Smooth muscle cell (in vitro differentiated cells): ENCODE results near the gene ATP6V0C. TPM values are rescaled to one million over a fixed set of nuclear protein-coding genes. Genes with fewer than 3 reads are reported as not detected.

Experiments used
- DNase-seq: peaks from one replicate; lab custom pipeline; 2025; ENCODE audit not compliant: unreplicated experiment; lab: John Stamatoyannopoulos, UW
- H2AFZ ChIP-seq: fragments of 200-600 bp; sonication (generic); 2 replicates; pipeline ENCODE4 v1.6.0; 2016; ENCODE audit warnings: antibody characterized with exemption, low read depth, mild to moderate bottlenecking
- H3F3A ChIP-seq: fragments of 200-600 bp; sonication (generic); 2 replicates; pipeline ENCODE4 v1.6.0; 2017; ENCODE audit warnings: antibody characterized with exemption, low read depth
- H3K27ac ChIP-seq: fragments of 200-600 bp; sonication (generic); 2 replicates; pipeline ENCODE4 v1.5.1; 2016; ENCODE audit warnings: low read depth, mild to moderate bottlenecking
- H3K27me3 ChIP-seq: fragments of 200-600 bp; sonication (generic); 2 replicates; pipeline ENCODE4 v1.6.1; 2016; ENCODE audit warnings: low read depth, mild to moderate bottlenecking
- H3K36me3 ChIP-seq: fragments of 200-600 bp; sonication (generic); 2 replicates; pipeline ENCODE4 v1.5.1; 2016; ENCODE audit warnings: low read depth
- H3K4me1 ChIP-seq: fragments of 200-600 bp; sonication (generic); 2 replicates; pipeline ENCODE4 v1.5.1; 2016; ENCODE audit warnings: low read depth
- H3K4me2 ChIP-seq: fragments of 200-600 bp; sonication (generic); 2 replicates; pipeline ENCODE4 v1.6.0; 2016; ENCODE audit warnings: mild to moderate bottlenecking
- H3K4me3 ChIP-seq: fragments of 200-600 bp; sonication (generic); 2 replicates; pipeline ENCODE4 v1.5.1; 2016; ENCODE audit warnings: mild to moderate bottlenecking
- H3K79me2 ChIP-seq: fragments of 200-600 bp; sonication (generic); 2 replicates; pipeline ENCODE4 v1.6.0; 2016; ENCODE audit warnings: low read depth, mild to moderate bottlenecking
- H3K9ac ChIP-seq: fragments of 200-600 bp; sonication (generic); 2 replicates; pipeline ENCODE4 v1.6.0; 2016; ENCODE audit warnings: low read depth
- H3K9me3 ChIP-seq: fragments of 200-600 bp; sonication (generic); replicated peaks from 2 replicates; pipeline ENCODE4 v1.5.1; 2016; ENCODE audit warnings: low read depth
- H4K20me1 ChIP-seq: fragments of 200-600 bp; sonication (generic); 2 replicates; pipeline ENCODE4 v1.6.0; 2016; ENCODE audit warnings: low read depth
- WGBS: methylation state at CpG from one replicate; pipeline ENCODE4 v1.1.7; 2016; ENCODE audit warnings: low lambda C conversion rate; 5-methylcytosine and 5-hydroxymethylcytosine counted together
- polyA plus RNA-seq: library from polyadenylated mRNA; unstranded; fragments of >200 nt; fragmentation: Nextera tagmentation; extraction: Ambion mirVana; gene quantifications from 2 replicates; pipeline ENCODE4 v1.2.1, GENCODE V29; 2016
- total RNA-seq: library from RNA; depleted of rRNA; stranded (reverse); fragments of >200 nt; gene quantifications from 2 replicates; pipeline ENCODE4 v1.2.3, GENCODE V29; 2014
- TF ChIP-seq, protein P1 (sequence below): fragments of 200-600 bp; sonication (generic); IDR thresholded peaks from 2 replicates; pipeline ENCODE4 v1.5.1; 2017; ENCODE audit warnings: borderline replicate concordance, mild to moderate bottlenecking, antibody characterized with exemption; ENCODE audit not compliant: insufficient read depth, poor library complexity, severe bottlenecking

ATP6V0C gene
- total and polyA plus RNA-seq, 2 experiments from 2014 or later = 99.2 to 207 TPM

GRCh38 chr16:2501946-2502895 is 11.5 kb upstream of the ATP6V0C start:
- no peaks in the 10 kb centered on the region for H4K20me1 ChIP-seq
- WGBS = 84% methylated on average over 18 of the region's 18 CpGs
- no peaks in the 10 kb centered on the region for H3K36me3 ChIP-seq
- TF ChIP-seq, protein P1, sequence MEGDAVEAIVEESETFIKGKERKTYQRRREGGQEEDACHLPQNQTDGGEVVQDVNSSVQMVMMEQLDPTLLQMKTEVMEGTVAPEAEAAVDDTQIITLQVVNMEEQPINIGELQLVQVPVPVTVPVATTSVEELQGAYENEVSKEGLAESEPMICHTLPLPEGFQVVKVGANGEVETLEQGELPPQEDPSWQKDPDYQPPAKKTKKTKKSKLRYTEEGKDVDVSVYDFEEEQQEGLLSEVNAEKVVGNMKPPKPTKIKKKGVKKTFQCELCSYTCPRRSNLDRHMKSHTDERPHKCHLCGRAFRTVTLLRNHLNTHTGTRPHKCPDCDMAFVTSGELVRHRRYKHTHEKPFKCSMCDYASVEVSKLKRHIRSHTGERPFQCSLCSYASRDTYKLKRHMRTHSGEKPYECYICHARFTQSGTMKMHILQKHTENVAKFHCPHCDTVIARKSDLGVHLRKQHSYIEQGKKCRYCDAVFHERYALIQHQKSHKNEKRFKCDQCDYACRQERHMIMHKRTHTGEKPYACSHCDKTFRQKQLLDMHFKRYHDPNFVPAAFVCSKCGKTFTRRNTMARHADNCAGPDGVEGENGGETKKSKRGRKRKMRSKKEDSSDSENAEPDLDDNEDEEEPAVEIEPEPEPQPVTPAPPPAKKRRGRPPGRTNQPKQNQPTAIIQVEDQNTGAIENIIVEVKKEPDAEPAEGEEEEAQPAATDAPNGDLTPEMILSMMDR = no peak
- no peaks in the 10 kb centered on the region for H3K79me2 ChIP-seq
- H3K27me3 ChIP-seq = no peaks in the 10 kb centered on the region
- H3K9me3 ChIP-seq = no peaks in the 10 kb centered on the region
- no peak for DNase-seq
- peak overlapping the region; percentile 52 for H3K27ac ChIP-seq
- peak overlapping the region; percentile 72 for H3K4me2 ChIP-seq
- peaks cover 5% of the 10 kb centered on the region for H3F3A ChIP-seq
- no peak overlapping the region for H3K4me3 ChIP-seq
- no peak overlapping the region for H3K9ac ChIP-seq
- H2AFZ ChIP-seq = no peak overlapping the region
- no peaks in the 10 kb centered on the region for H3K4me1 ChIP-seq

- WGBS = 89% methylated on average over 14 of the region's 14 CpGs
- Histone ChIP-seq H3K9me3 (no peaks in the 10 kb centered on the region), H3K79me2 (no peaks in the 10 kb centered on the region), H3K4me1 (no peaks in the 10 kb centered on the region), H3K27me3 (no peaks in the 10 kb centered on the region), H2AFZ (no peak overlapping the region), H3F3A (peaks cover 5% of the 10 kb centered on the region), H3K36me3 (no peaks in the 10 kb centered on the region), H4K20me1 (no peaks in the 10 kb centered on the region), H3K4me3 (no peak overlapping the region), H3K4me2 (no peak overlapping the region), H3K27ac (no peak overlapping the region), H3K9ac (no peak overlapping the region)
- DNase-seq = no peak
- TF ChIP-seq, protein P1 = no peak
Measured at GRCh38 chr16:2505695-2506094, 8.1 kb upstream of the ATP6V0C start.

DNA sequence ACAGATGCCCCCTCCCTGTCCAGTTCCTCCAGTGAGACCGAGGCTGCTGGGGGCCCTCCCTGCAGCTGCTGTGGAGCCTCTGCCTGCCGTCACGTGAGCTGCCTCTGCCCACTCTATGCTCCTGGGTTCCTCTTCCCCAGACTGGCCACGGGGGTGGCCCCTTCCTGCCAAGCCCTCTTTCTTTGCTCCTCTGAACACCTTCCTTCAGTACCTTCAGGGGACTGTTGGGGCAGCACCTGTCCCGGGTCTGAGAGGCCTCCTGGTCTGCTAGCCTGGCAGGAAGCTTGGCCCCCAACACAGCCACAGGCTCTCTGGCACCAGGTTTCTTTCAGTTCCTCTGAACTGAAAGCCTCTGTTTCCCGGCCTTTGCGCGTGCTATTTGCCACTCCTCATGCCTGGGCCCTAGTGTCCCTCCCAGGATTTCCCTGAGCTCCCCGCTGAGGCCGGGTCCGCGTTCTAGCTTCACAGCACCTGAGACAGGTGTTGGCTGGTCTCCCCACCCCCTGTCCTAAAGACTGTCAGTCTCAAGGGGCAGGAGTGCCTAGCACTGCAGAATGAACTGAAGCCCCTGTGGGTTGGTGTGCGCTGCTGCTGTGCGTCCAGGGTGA is 6.6 kb upstream of the ATP6V0C start:
- peaks cover 5% of the 10 kb centered on the region for H3F3A ChIP-seq
- H3K79me2 ChIP-seq = no peaks in the 10 kb centered on the region
- TF ChIP-seq, protein P1 = no peak
- no peak overlapping the region for H3K27ac ChIP-seq
- DNase-seq = no peak
- no peaks in the 10 kb centered on the region for H3K36me3 ChIP-seq
- 94% methylated on average over 14 of the region's 14 CpGs for WGBS
- no peaks in the 10 kb centered on the region for H4K20me1 ChIP-seq
- H3K4me3 ChIP-seq = no peak overlapping the region
- peaks cover 7% of the 10 kb centered on the region for H3K4me1 ChIP-seq
- no peak overlapping the region for H3K9ac ChIP-seq
- H3K4me2 ChIP-seq = no peak overlapping the region
- H3K9me3 ChIP-seq = no peaks in the 10 kb centered on the region
- H3K27me3 ChIP-seq = no peaks in the 10 kb centered on the region
- H2AFZ ChIP-seq = no peak overlapping the region
